Measurements from ENCODE around the gene MTIF3.
"Not testable (repeated sequence)": the region's sequence is repeated elsewhere in the genome, so short reads cannot be mapped to it uniquely, and the experiment has no call there.

The MTIF3 gene

GRCh38 chr13:27408074-27408473 lies 42.3 kb downstream of the MTIF3 start:
- no peak for DNase-seq

- DNase-seq, result peak; percentile 38 to 39
Measured at GRCh38 chr13:27406178-27406939, 44.0 kb downstream of the MTIF3 start.

- DNase-seq, result no peak
Measured at GRCh38 chr13:27405546-27406134, 44.7 kb downstream of the MTIF3 start.

- no peak for DNase-seq
Measured at GRCh38 chr13:27404680-27405079, 45.7 kb downstream of the MTIF3 start.

GRCh38 chr13:27403727-27404385 lies 46.5 kb downstream of the MTIF3 start:
- DNase-seq, result no peak

- no peak for DNase-seq
Measured at GRCh38 chr13:27403203-27403678, 47.1 kb downstream of the MTIF3 start.

- DNase-seq, result no peak
Measured at GRCh38 chr13:27401210-27401609, 49.2 kb downstream of the MTIF3 start.

- DNase-seq, result not testable (repeated sequence)
Measured at GRCh38 chr13:27400405-27400804, 50.0 kb downstream of the MTIF3 start.

- DNase-seq, result no peak
Measured at GRCh38 chr13:27398360-27398759, 52.0 kb downstream of the MTIF3 start.

GRCh38 chr13:27396252-27396846 lies 54.0 kb downstream of the MTIF3 start:
- no peak for DNase-seq

- no peak for DNase-seq
Measured at GRCh38 chr13:27395007-27395510, 55.3 kb downstream of the MTIF3 start.

GRCh38 chr13:27393101-27393500 lies 57.3 kb downstream of the MTIF3 start:
- DNase-seq, result no peak

- DNase-seq, result no peak
Measured at GRCh38 chr13:27391471-27391870, 58.9 kb downstream of the MTIF3 start.

GRCh38 chr13:27389891-27390290 lies 60.5 kb downstream of the MTIF3 start:
- no peak for DNase-seq

- no peak for DNase-seq
Measured at GRCh38 chr13:27388241-27388640, 62.1 kb downstream of the MTIF3 start.

All from activated CD4-positive, alpha-beta T cell treated with anti-CD3 and anti-CD28 coated beads for 4 hours (primary cell).